ENCODE measurements around the gene STIM1. TPM values are rescaled to one million over a fixed set of nuclear protein-coding genes. Genes with fewer than 3 reads are reported as not detected.

The STIM1 gene
- total RNA-seq, 1 donor from 2014 or later: 60.8 TPM

DNA sequence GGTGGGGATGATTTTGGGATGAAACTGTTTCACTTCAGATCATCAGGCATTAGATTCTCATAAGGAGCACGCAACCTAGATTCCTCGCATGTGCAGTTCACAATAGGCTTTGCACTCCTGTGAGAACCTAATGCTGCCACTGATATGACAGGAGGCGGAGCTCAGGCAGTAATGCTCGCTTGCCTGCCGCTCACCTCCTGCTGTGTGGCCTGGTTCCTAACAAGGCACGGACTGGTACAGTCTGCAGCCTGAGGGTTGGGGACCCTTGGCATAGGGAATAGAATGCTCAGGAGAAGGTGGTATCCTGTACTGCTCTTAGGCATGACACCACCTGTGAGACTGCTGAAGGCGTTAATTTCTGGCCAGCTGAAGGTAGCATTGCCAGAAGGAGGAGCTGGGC, 47.0 kb downstream of the STIM1 start:
- FAIRE-seq (no peak), DNase-seq (ENCODE audit: low read depth) (no peak)
- no peak overlapping the region for H3K4me3 ChIP-seq (ENCODE audit: low read depth, low read length)
- no peaks in the 10 kb centered on the region for H3K36me3 ChIP-seq (ENCODE audit: control insufficient read depth, insufficient read depth, low read length)
- no peaks in the 10 kb centered on the region for H3K27me3 ChIP-seq (ENCODE audit: control insufficient read depth, insufficient read depth, low read length)
- TF ChIP-seq, protein P1, sequence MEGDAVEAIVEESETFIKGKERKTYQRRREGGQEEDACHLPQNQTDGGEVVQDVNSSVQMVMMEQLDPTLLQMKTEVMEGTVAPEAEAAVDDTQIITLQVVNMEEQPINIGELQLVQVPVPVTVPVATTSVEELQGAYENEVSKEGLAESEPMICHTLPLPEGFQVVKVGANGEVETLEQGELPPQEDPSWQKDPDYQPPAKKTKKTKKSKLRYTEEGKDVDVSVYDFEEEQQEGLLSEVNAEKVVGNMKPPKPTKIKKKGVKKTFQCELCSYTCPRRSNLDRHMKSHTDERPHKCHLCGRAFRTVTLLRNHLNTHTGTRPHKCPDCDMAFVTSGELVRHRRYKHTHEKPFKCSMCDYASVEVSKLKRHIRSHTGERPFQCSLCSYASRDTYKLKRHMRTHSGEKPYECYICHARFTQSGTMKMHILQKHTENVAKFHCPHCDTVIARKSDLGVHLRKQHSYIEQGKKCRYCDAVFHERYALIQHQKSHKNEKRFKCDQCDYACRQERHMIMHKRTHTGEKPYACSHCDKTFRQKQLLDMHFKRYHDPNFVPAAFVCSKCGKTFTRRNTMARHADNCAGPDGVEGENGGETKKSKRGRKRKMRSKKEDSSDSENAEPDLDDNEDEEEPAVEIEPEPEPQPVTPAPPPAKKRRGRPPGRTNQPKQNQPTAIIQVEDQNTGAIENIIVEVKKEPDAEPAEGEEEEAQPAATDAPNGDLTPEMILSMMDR (IDR thresholded peaks at IDR 0.05; ENCODE audit: insufficient read depth, low read length, severe bottlenecking): no peak

GRCh38 chr11:3903207-3903896, 47.9 kb downstream of the STIM1 start:
- Histone ChIP-seq H3K36me3 (ENCODE audit: control insufficient read depth, insufficient read depth, low read length) (no peaks in the 10 kb centered on the region), H3K27me3 (ENCODE audit: control insufficient read depth, insufficient read depth, low read length) (no peaks in the 10 kb centered on the region), H3K4me3 (ENCODE audit: low read depth, low read length) (no peak overlapping the region)
- FAIRE-seq (no peak), DNase-seq (ENCODE audit: low read depth) (no peak)
- TF ChIP-seq, protein P1 (IDR thresholded peaks at IDR 0.05; ENCODE audit: insufficient read depth, low read length, severe bottlenecking): no peak

- Histone ChIP-seq H3K36me3 (ENCODE audit: control insufficient read depth, insufficient read depth, low read length) (no peaks in the 10 kb centered on the region), H3K4me3 (ENCODE audit: low read depth, low read length) (no peak overlapping the region), H3K27me3 (ENCODE audit: control insufficient read depth, insufficient read depth, low read length) (no peaks in the 10 kb centered on the region)
- no peak for DNase-seq (ENCODE audit: low read depth)
- TF ChIP-seq, protein P1 (IDR thresholded peaks at IDR 0.05; ENCODE audit: insufficient read depth, low read length, severe bottlenecking): no peak
- no peak for FAIRE-seq
Measured at GRCh38 chr11:3904228-3904627, 48.8 kb downstream of the STIM1 start.

GRCh38 chr11:3905080-3905953, 49.9 kb downstream of the STIM1 start:
- TF ChIP-seq, protein P1 (IDR thresholded peaks at IDR 0.05; ENCODE audit: insufficient read depth, low read length, severe bottlenecking): no peak
- Histone ChIP-seq H3K27me3 (ENCODE audit: control insufficient read depth, insufficient read depth, low read length) (no peaks in the 10 kb centered on the region), H3K4me3 (ENCODE audit: low read depth, low read length) (no peak overlapping the region), H3K36me3 (ENCODE audit: control insufficient read depth, insufficient read depth, low read length) (no peaks in the 10 kb centered on the region)
- no peak for FAIRE-seq
- DNase-seq (ENCODE audit: low read depth): peak; percentile 86

GRCh38 chr11:3906166-3906565, 50.7 kb downstream of the STIM1 start:
- Histone ChIP-seq H3K36me3 (ENCODE audit: control insufficient read depth, insufficient read depth, low read length) (no peaks in the 10 kb centered on the region), H3K4me3 (ENCODE audit: low read depth, low read length) (no peak overlapping the region), H3K27me3 (ENCODE audit: control insufficient read depth, insufficient read depth, low read length) (no peaks in the 10 kb centered on the region)
- FAIRE-seq (no peak), DNase-seq (ENCODE audit: low read depth) (peak; percentile 72)
- TF ChIP-seq, protein P1 (IDR thresholded peaks at IDR 0.05; ENCODE audit: insufficient read depth, low read length, severe bottlenecking): no peak

All from bronchial epithelial cell (primary cell).